GM19468 (cell line): Measurements from ENCODE around the gene GAB3.

Experiments
- ATAC-seq: cut with Tn5 transposase; IDR thresholded peaks from one replicate; pipeline ENCODE4 v1.9.1; 2021; ENCODE audit warnings: mild to moderate bottlenecking, moderate library complexity, moderate number of reproducible peaks; ENCODE audit not compliant: unreplicated experiment; ENCODE audit errors: extremely low read depth

GAB3 gene, protein sequence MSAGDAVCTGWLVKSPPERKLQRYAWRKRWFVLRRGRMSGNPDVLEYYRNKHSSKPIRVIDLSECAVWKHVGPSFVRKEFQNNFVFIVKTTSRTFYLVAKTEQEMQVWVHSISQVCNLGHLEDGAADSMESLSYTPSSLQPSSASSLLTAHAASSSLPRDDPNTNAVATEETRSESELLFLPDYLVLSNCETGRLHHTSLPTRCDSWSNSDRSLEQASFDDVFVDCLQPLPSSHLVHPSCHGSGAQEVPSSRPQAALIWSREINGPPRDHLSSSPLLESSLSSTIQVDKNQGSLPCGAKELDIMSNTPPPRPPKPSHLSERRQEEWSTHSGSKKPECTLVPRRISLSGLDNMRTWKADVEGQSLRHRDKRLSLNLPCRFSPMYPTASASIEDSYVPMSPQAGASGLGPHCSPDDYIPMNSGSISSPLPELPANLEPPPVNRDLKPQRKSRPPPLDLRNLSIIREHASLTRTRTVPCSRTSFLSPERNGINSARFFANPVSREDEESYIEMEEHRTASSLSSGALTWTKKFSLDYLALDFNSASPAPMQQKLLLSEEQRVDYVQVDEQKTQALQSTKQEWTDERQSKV

DNA sequence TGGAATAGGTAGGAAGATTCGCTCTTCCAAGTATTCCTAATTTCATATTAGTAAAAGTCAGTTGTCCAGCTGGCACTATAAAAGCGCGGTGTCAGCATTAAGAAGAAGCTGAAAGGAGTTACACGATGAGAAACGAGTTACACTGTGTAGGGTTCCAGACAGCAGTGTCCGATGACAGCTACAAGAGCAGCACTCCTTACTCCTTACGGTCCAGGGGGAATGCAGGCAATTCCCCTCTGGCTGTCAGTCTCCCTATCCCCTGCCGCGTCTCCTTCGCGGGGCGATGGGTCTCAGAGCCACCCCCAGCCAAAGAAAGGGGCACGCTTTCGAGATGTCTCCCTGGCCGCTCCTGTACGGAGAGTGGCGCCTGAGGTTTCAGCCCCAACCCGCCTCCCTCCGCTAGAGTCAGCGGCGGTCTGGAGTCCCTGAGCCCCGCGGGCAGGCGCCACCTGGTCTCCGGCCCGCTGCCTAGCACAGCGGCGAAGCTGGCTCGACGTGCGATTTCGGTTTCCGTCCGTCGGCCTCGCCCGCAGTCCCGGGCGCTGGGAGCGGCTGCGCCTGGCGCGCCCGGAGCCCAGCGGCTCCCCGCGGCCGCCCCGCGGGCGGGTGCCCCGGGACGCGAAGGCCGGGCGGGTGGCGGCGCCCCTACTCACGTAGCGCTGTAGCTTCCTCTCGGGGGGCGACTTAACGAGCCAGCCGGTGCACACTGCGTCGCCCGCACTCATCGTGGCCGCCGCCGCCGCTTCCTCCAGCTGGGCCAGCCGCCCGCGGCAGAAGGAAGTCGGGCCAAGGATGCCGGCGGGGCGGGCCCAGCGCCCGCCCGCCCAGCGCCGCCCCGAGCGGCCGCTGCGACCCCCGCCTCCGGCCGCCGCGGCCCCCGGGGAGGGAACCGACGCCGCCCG lies at the start of gene GAB3:
Gene GAB3, minus strand, starts transcription at position 777 of the 902 bp plus-strand sequence. Its CDS starts 52 bp downstream, at position 725.
- peak; percentile 18 for ATAC-seq

DNA sequence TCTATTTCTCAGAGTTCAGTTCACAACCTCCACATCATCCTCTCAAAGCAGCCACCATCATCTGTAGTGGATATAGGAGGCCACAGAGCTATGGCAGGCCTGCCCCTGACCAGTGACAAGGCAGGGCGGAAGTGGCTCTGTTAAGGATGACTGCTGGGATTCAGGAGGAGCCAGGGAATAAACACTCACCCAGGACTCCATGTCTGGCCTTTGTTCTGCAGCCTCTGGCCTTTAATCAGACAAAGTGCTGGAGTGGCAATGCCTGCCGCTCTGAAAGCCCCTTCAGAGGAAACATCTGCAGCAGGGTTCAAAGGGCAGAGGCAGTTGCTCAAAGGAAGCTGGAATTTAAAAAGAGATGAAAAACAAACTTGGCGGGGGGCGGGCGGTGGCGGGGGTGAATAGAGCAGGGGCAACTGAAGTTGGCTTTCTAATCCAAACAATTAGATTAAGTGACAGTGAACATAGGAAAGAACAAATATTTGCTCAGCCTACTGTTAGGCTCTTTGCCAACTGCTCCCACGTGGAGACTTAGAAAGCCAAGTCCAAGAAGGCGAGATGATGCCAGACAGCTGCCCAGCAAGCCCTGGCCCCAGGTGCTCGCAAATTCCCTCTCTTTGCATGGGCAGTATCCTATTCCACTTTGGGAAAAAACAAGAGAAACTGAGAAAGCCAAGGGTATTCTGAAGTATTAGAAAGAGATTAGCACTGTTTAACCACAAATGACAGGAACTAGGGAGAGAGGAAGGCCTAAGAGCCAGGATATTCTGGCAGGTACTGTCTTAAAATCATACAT lies 48.9 kb upstream of the GAB3 start:
- no peak for ATAC-seq

DNA sequence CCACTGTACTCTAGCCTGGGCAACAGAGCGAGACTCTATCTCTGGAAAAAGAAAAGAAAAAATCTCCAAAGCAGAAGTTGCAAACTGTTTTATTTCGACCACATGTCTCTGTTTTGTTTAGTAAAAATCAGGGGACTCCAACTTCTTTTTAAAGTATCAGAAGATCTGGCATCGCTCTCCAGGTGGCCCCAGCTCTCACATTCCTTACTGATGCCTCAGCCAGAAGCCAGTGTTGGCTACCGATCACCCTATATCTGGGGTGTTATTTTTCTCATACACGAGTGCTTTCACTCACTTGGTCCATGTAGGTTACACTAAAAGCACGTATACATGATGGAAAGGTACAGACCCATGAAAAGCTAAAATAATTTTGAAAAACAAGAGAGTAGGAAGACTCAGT lies 46.1 kb upstream of the GAB3 start:
- no peak for ATAC-seq

DNA sequence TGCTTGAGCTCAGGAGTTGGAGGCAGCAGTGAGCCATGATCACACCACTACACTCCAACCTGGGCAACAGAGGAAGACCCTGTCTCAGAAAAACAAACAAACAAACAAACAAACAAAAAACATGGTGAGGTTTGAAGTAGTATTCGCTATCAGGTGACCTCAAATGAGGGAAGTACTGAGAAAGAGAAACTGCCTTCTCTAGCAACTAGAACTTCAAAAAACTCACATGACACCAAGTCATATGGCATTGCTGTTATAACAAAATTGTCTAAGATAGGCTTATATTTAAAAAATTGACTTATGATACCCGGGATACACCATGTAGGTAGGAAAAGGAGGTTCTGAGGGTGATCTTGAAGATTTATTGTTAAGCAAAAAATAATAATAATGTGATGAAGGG lies 44.1 kb upstream of the GAB3 start:
- no peak for ATAC-seq

DNA sequence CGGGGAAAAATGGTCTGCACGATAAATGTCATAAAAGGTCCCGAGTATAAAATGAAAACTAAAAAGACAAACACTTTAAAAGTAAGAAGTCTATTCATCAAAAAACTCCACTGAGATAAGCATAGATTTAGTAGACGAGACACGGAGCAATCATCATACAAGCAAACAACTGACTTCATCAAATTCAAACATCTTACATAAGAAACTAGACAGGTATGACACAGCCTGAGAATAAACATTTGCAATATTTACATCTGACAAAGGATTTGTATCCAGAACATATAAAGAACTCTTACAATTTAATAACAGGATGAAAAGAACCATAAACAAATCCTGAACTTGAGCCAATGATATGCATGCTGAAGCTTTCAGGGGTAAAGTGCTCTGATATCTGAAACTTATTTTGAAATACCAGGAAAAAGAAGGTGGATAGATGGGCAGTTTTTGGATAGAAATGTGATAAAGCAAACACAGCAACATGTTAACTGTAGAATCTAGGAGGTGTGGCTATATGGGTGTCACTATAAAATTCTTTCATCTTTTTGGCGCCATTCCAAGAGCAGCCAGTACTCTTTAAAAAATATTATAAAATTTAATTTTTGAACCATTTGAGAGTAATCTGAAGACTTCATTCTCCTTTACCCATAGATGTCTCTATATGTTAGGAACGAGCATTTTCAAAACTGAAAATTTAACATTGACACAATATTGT lies 42.4 kb upstream of the GAB3 start:
- ATAC-seq: no peak

DNA sequence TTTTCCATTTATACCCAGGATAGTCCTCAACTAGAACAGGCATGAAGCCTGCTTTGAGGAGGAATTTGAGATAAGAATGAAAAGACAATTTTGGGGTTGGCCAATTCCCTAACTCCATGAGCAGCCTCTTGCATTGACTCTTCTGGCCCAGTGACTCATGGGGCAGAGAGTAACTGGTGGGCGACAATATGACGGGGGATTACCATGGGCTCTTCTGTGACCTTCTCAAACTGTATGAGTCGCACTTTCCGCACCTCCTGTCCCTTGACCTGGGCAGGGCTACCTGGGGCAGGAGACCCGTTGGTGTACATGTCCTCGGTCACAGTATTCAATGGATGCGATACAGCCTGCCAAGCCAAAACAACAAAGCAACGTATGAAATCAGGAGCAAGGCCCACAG lies 41.1 kb upstream of the GAB3 start:
- no peak for ATAC-seq

DNA sequence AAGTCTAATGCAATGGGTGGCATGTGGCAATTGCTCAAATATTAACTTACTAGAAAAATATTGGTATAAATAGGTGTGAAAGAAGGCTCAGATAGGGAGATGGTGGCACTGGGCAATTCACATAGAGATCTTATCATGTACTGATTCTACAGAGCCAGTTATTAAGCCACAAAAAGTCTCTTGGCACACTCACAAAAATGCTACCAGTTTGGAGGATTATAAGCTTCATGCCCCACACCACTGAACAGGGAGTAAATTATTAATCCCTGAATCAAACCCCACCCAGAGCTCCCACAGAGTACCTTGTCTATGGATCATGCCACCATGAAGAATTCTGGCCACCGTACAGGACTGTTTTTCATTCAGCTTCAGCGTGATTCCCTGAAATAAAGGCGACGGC lies 40.6 kb upstream of the GAB3 start:
- no peak for ATAC-seq

DNA sequence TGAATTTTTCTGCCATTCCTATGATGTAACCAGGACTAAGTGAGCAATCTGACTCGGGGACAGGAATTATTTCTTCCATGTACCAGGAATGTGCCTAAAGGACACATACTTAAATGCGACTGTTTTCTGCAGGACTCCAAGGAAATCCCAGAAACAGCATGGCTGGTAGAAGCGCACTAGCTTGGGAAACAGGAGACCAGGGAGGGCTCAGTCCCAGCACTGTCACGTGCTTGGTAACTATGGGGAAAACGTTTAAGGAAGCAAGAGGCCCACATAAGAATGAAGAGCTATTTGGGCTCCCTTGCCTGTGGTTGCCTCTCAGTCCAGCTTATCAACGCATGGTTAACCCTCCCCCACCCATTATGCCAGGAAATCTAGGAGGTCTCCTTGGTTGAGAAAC lies 34.8 kb upstream of the GAB3 start:
- ATAC-seq: no peak

DNA sequence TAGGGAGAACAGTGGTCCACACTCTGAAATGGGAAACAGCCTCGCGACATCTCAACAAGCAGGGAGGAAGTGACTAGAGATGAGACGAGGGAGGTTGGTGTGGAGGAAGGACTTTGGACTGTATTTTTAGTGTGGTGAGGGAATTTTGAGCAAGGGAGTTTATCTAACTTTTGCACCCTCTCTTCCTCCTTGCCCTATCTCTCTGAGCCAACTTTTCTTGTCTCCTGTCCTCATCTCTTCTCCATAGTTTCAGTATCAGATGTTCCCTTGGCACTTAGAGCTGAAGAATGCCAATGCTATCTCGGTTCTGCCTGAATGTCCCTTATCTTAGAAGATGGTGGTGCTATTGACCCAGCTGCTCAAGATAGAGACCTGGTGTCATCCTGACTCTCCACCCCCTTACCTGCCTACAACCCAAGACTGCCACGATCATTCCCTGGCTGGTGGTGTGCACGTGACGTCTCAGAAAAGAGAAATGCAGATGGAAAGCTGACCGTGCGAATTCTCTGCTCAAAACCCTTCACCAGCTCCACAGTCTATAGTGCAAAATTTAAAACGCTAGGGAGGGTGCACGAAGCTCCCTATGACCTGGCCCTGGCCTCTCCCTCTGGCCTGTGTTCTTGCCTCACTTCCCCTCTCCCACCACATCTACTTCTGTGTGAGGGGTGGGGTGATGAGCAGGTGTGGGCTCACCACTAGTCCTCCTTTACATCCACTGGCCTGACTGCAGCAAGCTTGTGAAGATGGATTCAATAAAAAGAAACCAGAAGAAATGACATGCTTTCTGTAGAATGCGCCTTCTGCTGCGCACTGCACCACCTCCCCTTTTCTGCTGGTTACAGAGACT lies 33.5 kb upstream of the GAB3 start:
- no peak for ATAC-seq

DNA sequence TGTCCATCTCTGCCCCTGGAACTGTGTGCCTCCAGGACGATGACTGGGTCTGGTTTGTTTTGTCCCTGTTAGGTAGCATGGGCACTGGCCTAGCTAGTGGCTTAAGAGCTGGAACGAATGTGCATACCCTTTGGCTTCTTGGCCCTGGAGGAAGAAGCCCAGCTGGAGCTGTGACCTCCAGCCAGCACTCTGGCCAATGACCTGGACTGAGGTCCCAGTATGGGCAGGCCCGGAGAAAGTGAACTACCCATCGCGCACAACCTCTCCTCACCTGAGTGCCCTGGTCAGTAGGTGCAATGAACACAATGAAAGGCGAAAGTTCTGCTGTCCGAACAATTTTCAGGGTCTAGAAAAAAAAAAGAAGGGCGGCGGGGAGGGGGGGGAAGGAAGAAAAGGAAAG lies 30.1 kb upstream of the GAB3 start:
- no peak for ATAC-seq

DNA sequence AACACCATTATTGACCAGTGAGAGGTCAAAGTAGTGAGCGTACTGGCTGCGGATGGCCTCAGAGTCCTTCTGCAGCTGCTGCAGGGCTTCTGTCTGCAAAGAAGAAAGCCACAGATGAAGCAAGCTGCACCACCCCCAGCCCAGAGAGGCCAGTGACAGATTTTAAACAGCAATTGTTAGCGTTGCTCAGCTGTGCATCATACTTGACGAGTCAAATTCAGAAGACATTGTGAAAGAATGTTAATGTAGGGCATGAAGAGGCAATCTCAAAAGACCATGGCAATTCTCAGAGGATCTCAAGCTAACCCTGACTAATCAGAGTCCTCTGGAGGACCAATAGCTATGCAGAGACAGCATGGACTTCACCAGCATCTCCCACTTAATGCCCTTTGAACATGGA lies 28.4 kb upstream of the GAB3 start:
- no peak for ATAC-seq

DNA sequence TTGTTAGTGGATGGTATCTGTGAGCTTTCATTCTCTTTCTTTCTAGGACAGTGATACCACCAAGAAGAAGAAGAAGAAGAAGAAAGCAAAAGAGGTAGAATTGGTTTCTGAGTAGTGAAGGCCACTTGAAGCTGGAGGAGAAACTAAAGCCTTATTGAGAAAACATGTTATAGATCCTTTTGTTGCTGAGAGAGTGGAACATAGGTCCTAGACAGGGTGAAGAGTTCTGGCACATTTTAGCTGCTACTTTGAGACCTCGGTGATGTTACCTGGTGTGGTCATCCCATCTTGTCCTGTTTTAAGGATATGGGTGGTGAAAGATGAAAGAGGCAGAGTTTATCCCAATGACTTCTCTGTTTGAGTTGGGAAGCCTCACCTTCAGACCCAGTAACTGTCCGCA lies 25.9 kb upstream of the GAB3 start:
- ATAC-seq: no peak

DNA sequence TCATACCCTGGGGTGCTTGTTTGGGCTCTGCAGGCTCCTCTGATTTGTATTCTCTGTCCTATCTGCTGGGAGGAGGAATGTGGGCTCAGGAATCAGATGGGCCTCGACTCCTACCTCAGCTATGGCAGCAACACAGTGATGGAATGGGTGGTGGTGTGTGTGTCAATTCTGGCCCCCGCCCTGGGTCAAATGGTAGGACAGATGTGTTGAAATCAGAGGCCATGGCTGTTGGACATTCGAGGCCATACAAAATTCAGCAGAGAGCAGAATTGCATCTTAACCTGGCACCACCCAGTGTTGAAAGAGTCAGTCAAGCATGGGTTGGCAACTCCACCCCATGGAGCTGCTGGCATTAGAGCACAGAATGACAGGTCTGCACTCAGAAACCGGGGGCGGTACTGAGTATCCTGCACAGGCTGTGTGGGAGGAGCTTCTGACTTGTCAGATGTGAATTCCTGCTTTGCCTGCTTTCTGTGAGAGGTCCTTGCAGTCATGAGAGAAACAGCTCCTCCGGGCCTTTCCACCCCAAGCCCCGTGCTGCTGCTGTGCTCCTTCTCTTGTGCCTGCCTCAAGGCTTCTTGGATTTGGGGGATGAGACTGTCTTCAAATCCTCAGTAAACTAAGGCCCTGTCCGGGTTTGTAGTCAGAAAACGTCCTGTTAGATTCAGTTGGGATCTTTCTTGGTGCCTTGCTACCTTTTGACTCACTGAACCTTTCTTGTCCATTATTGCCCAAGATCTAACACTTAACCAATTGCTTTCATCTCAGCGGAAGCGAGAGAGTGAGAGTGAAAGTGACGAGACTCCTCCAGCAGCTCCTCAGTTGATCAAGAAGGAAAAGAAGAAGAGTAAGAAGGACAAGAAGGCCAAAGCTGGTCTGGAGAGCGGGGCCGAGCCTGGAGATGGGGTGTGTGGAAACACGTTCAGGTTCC lies 24.8 kb upstream of the GAB3 start:
- no peak for ATAC-seq

DNA sequence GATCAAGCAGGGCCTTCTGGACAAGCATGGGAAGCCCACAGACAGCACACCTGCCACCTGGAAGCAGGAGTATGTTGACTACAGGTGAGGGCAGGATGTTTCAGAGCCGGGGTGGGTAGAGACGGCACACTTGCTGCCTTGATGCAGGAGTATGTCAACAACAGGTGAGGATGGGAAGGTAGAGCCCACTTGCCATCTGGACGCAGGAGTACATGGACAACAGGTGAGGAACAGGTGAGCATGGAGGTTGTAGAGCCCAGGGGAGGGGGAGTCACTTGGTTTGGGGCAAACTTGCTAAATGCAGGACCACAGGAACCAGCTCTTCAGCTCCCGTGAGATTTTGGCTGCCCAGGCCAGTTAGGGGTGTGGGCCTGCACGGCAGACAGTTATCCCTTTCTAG lies 23.7 kb upstream of the GAB3 start:
- ATAC-seq: no peak

DNA sequence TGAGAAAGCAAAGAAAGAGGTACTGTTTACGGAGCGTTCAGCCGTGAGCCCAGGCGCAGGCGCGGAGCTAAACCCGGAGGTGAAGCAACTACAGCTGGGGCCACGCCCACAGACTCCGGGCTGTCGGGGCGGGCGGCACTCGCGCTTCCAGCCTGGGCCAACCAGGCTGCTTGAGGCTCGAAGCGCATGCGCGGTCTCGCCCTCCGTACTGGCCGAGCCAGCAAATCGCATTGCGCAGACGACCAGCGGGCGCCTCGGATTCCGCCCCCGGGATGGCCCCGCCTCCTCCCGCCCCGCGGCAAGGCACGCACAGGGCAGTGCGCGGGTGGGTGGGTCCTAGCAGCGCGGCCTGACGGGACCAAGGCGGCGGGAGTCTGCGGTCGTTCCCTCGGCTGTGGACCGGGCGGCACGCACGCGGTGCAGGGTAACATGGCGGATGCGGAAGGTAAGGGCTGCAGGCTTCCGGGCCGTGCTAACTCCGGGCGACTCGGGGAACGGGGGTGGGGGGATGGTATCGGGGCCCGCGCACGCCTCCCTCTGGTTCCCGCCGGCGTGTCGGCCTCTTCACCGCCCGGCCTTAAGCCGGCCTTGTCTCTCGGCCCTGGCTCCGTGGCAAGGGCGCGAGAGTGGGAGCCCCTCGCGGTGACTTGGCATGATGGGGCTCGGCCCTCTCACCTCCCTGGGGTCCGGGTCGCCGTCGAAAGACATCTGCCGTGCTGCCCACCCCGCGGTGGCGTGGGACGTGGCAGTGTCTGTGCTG lies 11.8 kb upstream of the GAB3 start, which contains the start of gene DKC1:
Gene DKC1, plus strand, starts transcription at position 328 of the 760 bp plus-strand sequence. Its CDS starts 102 bp downstream, at position 430.
- peak; percentile 91 for ATAC-seq

DNA sequence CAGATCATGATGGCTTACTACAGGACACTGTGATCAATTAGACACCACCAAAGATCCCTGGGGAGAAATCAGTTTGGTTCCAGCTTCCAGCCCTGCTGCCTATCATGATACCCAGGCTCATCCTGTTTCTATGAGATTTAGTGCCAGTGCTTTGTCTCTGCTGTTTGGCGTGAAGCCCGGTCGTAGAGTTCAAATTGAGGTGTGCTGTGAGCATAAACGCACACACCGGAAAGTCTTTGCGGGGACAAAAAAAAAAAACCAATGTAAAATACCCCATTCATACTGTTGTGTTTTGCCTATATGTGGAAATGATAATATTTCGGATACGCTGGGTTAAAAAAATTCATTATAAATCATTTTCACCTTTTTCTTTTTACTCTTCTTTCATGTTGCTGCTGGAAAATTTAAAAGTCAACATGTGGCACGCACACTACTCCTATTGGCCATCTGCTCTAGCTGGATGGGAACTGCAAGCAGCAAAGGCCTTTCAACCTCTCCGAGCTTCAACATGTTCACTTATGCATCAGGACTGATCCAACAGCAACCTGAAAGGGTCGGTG lies 11.2 kb upstream of the GAB3 start:
- ATAC-seq: no peak
